Upper lobe of left lung (tissue), 4 donors: ENCODE results near the gene CCNY.

Source experiments
- POLR2A ChIP-seq, 4 donors: fragments of 450-650 bp; IDR thresholded peaks; one replicate each; pipeline ENCODE4 v1.5.1; 2016 to 2017; ENCODE audit warnings: antibody characterized with exemption in 4 of 4, mild to moderate bottlenecking in 2 of 4
- TF ChIP-seq, protein P1 (sequence below), 6 experiments: fragments of 450-650 bp in 4 of 6; fragments of 200-600 bp in 2 of 6; sonication (generic) in 2 of 6; IDR thresholded peaks; one replicate each; pipeline ENCODE4 v1.5.1; 2016 to 2019; ENCODE audit warnings: antibody characterized with exemption in 6 of 6

DNA sequence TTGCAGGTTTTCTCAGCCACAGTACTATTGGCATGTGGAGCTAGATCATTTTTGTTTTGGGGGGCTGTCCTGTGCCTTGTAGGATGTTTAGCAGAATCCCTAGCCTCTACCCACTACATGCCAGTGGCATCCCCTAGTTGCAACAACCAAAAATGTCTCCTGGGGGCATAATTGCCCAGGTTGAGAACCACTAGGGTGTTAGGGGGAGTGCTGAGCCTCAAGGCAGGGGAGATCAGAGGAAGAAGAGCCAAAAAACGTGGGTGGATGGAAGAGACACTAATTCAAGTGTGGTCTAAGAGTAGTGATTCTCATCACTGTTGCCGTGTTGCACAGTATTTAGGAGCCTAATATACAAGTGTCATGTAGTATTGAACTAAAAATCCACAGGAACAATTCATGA lies 31.7 kb upstream of the CCNY start:
- TF ChIP-seq, protein P1, sequence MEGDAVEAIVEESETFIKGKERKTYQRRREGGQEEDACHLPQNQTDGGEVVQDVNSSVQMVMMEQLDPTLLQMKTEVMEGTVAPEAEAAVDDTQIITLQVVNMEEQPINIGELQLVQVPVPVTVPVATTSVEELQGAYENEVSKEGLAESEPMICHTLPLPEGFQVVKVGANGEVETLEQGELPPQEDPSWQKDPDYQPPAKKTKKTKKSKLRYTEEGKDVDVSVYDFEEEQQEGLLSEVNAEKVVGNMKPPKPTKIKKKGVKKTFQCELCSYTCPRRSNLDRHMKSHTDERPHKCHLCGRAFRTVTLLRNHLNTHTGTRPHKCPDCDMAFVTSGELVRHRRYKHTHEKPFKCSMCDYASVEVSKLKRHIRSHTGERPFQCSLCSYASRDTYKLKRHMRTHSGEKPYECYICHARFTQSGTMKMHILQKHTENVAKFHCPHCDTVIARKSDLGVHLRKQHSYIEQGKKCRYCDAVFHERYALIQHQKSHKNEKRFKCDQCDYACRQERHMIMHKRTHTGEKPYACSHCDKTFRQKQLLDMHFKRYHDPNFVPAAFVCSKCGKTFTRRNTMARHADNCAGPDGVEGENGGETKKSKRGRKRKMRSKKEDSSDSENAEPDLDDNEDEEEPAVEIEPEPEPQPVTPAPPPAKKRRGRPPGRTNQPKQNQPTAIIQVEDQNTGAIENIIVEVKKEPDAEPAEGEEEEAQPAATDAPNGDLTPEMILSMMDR (IDR thresholded peaks at IDR 0.05): no peak
- no peak for TF ChIP-seq POLR2A (IDR thresholded peaks at IDR 0.05)
